ENCODE results near the gene GPR157.

GPR157 gene

DNA sequence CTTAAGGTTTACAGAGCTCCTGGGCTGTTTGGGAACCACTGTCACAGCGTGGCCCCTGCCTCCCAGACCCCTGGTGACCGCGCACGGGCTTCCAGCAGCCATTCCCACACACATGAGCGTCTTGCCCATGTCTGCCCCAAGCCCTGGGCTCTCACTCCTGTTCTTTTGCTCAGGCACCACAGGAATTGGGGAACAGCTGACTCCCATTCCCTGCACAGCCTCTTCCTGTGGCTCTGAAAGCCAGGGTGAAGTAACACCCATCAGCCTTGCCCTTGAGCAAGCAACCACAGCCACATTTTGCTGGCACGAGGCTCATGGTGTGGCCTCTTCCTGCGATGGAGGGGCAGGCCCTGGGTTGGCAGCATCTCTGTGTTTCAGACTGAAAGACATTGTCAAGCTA, 14.3 kb upstream of the GPR157 start (continued):
- no peak for TF ChIP-seq BACH2 (CRISPR knock-in tag; IDR thresholded peaks at IDR 0.05; ENCODE audit: borderline replicate concordance)
- no peak for TF ChIP-seq GLIS3 (CRISPR knock-in tag; IDR thresholded peaks at IDR 0.05)
- no peak for TF ChIP-seq ZFP30 (CRISPR knock-in tag; IDR thresholded peaks at IDR 0.05)
- no peak for TF ChIP-seq ZC3H10 (CRISPR knock-in tag; IDR thresholded peaks at IDR 0.05)

DNA sequence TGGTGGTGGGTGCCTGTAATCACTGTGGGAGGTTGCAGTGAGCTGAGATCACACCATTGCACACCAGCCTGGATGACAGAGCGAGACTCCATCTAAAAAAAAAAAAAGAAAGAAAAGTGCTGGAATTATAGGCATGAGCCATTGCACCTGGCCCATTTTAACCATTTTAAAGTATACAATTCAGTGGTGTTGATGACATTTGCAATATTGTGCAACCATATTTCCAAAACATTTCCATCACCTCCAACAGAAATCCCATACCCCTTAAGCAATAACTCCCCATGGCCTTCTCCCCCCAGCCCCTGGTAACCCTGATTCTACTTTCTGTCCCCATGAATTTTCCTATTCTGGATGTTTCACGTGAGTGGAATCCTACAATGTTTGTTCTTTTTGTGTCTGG, 11.0 kb upstream of the GPR157 start:
- no peak for TF ChIP-seq ARNTL (CRISPR knock-in tag; IDR thresholded peaks at IDR 0.05; ENCODE audit: borderline replicate concordance, low read depth)
- TF ChIP-seq OSR1 (CRISPR knock-in tag; IDR thresholded peaks at IDR 0.05) = no peak
- TF ChIP-seq, protein P1, sequence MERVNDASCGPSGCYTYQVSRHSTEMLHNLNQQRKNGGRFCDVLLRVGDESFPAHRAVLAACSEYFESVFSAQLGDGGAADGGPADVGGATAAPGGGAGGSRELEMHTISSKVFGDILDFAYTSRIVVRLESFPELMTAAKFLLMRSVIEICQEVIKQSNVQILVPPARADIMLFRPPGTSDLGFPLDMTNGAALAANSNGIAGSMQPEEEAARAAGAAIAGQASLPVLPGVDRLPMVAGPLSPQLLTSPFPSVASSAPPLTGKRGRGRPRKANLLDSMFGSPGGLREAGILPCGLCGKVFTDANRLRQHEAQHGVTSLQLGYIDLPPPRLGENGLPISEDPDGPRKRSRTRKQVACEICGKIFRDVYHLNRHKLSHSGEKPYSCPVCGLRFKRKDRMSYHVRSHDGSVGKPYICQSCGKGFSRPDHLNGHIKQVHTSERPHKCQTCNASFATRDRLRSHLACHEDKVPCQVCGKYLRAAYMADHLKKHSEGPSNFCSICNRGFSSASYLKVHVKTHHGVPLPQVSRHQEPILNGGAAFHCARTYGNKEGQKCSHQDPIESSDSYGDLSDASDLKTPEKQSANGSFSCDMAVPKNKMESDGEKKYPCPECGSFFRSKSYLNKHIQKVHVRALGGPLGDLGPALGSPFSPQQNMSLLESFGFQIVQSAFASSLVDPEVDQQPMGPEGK (CRISPR knock-in tag; IDR thresholded peaks at IDR 0.05; ENCODE audit: borderline replicate concordance) = no peak
- TF ChIP-seq ZFP3 (CRISPR knock-in tag; IDR thresholded peaks at IDR 0.05) = no peak
- TF ChIP-seq RARB (CRISPR knock-in tag; IDR thresholded peaks at IDR 0.05) = no peak
- TF ChIP-seq ZNF8 (CRISPR knock-in tag; IDR thresholded peaks at IDR 0.05) = no peak
- TF ChIP-seq, protein P2, sequence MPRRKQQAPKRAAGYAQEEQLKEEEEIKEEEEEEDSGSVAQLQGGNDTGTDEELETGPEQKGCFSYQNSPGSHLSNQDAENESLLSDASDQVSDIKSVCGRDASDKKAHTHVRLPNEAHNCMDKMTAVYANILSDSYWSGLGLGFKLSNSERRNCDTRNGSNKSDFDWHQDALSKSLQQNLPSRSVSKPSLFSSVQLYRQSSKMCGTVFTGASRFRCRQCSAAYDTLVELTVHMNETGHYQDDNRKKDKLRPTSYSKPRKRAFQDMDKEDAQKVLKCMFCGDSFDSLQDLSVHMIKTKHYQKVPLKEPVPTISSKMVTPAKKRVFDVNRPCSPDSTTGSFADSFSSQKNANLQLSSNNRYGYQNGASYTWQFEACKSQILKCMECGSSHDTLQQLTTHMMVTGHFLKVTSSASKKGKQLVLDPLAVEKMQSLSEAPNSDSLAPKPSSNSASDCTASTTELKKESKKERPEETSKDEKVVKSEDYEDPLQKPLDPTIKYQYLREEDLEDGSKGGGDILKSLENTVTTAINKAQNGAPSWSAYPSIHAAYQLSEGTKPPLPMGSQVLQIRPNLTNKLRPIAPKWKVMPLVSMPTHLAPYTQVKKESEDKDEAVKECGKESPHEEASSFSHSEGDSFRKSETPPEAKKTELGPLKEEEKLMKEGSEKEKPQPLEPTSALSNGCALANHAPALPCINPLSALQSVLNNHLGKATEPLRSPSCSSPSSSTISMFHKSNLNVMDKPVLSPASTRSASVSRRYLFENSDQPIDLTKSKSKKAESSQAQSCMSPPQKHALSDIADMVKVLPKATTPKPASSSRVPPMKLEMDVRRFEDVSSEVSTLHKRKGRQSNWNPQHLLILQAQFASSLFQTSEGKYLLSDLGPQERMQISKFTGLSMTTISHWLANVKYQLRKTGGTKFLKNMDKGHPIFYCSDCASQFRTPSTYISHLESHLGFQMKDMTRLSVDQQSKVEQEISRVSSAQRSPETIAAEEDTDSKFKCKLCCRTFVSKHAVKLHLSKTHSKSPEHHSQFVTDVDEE (CRISPR knock-in tag; IDR thresholded peaks at IDR 0.05) = no peak
- no peak for TF ChIP-seq ISL1 (CRISPR knock-in tag; IDR thresholded peaks at IDR 0.05)
- TF ChIP-seq, protein P3, sequence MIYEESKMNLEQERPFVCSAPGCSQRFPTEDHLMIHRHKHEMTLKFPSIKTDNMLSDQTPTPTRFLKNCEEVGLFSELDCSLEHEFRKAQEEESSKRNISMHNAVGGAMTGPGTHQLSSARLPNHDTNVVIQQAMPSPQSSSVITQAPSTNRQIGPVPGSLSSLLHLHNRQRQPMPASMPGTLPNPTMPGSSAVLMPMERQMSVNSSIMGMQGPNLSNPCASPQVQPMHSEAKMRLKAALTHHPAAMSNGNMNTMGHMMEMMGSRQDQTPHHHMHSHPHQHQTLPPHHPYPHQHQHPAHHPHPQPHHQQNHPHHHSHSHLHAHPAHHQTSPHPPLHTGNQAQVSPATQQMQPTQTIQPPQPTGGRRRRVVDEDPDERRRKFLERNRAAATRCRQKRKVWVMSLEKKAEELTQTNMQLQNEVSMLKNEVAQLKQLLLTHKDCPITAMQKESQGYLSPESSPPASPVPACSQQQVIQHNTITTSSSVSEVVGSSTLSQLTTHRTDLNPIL (CRISPR knock-in tag; IDR thresholded peaks at IDR 0.05; ENCODE audit: low read depth) = no peak
- TF ChIP-seq, protein P4, sequence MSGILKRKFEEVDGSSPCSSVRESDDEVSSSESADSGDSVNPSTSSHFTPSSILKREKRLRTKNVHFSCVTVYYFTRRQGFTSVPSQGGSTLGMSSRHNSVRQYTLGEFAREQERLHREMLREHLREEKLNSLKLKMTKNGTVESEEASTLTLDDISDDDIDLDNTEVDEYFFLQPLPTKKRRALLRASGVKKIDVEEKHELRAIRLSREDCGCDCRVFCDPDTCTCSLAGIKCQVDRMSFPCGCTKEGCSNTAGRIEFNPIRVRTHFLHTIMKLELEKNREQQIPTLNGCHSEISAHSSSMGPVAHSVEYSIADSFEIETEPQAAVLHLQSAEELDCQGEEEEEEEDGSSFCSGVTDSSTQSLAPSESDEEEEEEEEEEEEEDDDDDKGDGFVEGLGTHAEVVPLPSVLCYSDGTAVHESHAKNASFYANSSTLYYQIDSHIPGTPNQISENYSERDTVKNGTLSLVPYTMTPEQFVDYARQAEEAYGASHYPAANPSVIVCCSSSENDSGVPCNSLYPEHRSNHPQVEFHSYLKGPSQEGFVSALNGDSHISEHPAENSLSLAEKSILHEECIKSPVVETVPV (CRISPR knock-in tag; IDR thresholded peaks at IDR 0.05) = no peak
- TF ChIP-seq CSDC2 (CRISPR knock-in tag; IDR thresholded peaks at IDR 0.05) = no peak
- no peak for TF ChIP-seq ESRRG (CRISPR knock-in tag; IDR thresholded peaks at IDR 0.05)
- TF ChIP-seq GLIS3 (CRISPR knock-in tag; IDR thresholded peaks at IDR 0.05) = no peak
- no peak for TF ChIP-seq TOX (CRISPR knock-in tag; IDR thresholded peaks at IDR 0.05; ENCODE audit: borderline replicate concordance)
- TF ChIP-seq SNAI2 (CRISPR knock-in tag; IDR thresholded peaks at IDR 0.05) = no peak
- TF ChIP-seq, protein P5, sequence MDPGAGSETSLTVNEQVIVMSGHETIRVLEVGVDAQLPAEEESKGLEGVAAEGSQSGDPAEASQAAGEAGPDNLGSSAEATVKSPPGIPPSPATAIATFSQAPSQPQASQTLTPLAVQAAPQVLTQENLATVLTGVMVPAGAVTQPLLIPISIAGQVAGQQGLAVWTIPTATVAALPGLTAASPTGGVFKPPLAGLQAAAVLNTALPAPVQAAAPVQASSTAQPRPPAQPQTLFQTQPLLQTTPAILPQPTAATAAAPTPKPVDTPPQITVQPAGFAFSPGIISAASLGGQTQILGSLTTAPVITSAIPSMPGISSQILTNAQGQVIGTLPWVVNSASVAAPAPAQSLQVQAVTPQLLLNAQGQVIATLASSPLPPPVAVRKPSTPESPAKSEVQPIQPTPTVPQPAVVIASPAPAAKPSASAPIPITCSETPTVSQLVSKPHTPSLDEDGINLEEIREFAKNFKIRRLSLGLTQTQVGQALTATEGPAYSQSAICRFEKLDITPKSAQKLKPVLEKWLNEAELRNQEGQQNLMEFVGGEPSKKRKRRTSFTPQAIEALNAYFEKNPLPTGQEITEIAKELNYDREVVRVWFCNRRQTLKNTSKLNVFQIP (CRISPR knock-in tag; IDR thresholded peaks at IDR 0.05; ENCODE audit: borderline replicate concordance, low read depth) = no peak
- no peak for TF ChIP-seq ZNF565 (CRISPR knock-in tag; conservative IDR thresholded peaks at IDR 0.05; ENCODE audit: low read depth)
- ATAC-seq = no peak

DNA sequence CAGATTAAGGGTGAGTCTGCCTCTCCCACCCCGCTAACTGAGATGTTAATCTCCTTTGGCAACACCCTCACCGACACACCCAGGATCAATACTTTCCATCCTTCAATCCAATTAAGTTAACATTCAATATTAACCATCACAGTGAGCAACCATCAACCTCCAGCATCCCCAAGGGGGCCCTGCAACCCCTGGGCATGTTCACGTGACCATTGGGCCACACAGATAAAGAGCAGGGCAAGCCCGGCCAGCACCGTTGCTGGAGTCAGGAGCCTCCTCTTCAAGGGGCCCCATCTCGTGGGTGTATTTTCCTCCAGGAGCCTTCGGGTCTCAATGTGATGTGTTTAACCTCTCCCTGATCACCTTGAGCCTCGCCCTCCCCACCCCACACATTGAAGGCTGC, 8.0 kb upstream of the GPR157 start:
- TF ChIP-seq ZC3H10 (CRISPR knock-in tag; IDR thresholded peaks at IDR 0.05) (no peak), ARNTL (CRISPR knock-in tag; IDR thresholded peaks at IDR 0.05; ENCODE audit: borderline replicate concordance, low read depth) (no peak), GLIS3 (CRISPR knock-in tag; IDR thresholded peaks at IDR 0.05) (no peak), ZFP3 (CRISPR knock-in tag; IDR thresholded peaks at IDR 0.05) (no peak), SNAI2 (CRISPR knock-in tag; IDR thresholded peaks at IDR 0.05) (no peak), PPARA (CRISPR knock-in tag; IDR thresholded peaks at IDR 0.05; ENCODE audit: borderline replicate concordance) (no peak), TOX (CRISPR knock-in tag; IDR thresholded peaks at IDR 0.05; ENCODE audit: borderline replicate concordance) (no peak), RARB (CRISPR knock-in tag; IDR thresholded peaks at IDR 0.05) (no peak)
- ATAC-seq = no peak
